ENCODE measurements around the gene GRAMD1B. TPM values are rescaled to one million over a fixed set of nuclear protein-coding genes. Genes with fewer than 3 reads are reported as not detected.
"Not testable (repeated sequence)": the region's sequence is repeated elsewhere in the genome, so short reads cannot be mapped to it uniquely, and the experiment has no call there.

The GRAMD1B gene
- total and polyA plus RNA-seq, 5 experiments from 2014 or later = 0.76 to 10.7 (median 1.3) TPM

GRCh38 chr11:123513309-123513708, 83.2 kb downstream of the GRAMD1B start:
- ATAC-seq, H3K9me3 Mint-ChIP-seq, DNase-seq, POLR2A ChIA-PET, H3K27ac Mint-ChIP-seq, H3K36me3 Mint-ChIP-seq, H3K4me3 Mint-ChIP-seq, H3K27me3 Mint-ChIP-seq: not testable (repeated sequence)
- peaks cover 0 to 11% (median 6%) of the 10 kb centered on the region in 4 donors for H3K4me1 Mint-ChIP-seq

GRCh38 chr11:123516238-123516637, 86.2 kb downstream of the GRAMD1B start:
- Mint-ChIP-seq H3K27me3 (peaks cover 0 to 6% (median 0%) of the 10 kb centered on the region in 5 donors), H3K36me3 (peaks cover 0 to 4% (median 1%) of the 10 kb centered on the region in 3 donors), H3K9me3 (peaks cover 0 to 6% (median 0%) of the 10 kb centered on the region in 9 donors), H3K4me1 (peaks cover 0 to 11% (median 3%) of the 10 kb centered on the region in 4 donors), H3K27ac (no peak overlapping the region), H3K4me3 (no peak overlapping the region)
- ATAC-seq (no peak), DNase-seq (no peak)
- POLR2A ChIA-PET = no interaction called here

- DNase-seq (no peak), ATAC-seq (no peak)
- peaks cover 0 to 11% (median 2%) of the 10 kb centered on the region in 4 donors for H3K4me1 Mint-ChIP-seq
- H3K9me3 Mint-ChIP-seq = peaks cover 0 to 9% (median 0%) of the 10 kb centered on the region in 9 donors
- POLR2A ChIA-PET = no interaction called here
- peak overlapping the region in 1 of 10 donors; percentile 34 for H3K4me3 Mint-ChIP-seq
- H3K36me3 Mint-ChIP-seq = peaks cover 0 to 6% (median 5%) of the 10 kb centered on the region in 3 donors
- H3K27ac Mint-ChIP-seq = no peak overlapping the region
- peaks cover 0 to 5% (median 0%) of the 10 kb centered on the region in 5 donors for H3K27me3 Mint-ChIP-seq
These were observed 87.7 kb downstream of the GRAMD1B start for GRCh38 chr11:123517559-123518364.

- Mint-ChIP-seq H3K36me3 (peaks cover 0 to 6% (median 5%) of the 10 kb centered on the region in 3 donors), H3K27me3 (peaks cover 0 to 5% (median 0%) of the 10 kb centered on the region in 5 donors), H3K9me3 (peaks cover 0 to 9% (median 0%) of the 10 kb centered on the region in 9 donors), H3K4me3 (peak overlapping the region in 1 of 10 donors; percentile 34), H3K4me1 (peaks cover 0 to 11% (median 2%) of the 10 kb centered on the region in 4 donors), H3K27ac (no peak overlapping the region)
- no peak for DNase-seq
- ATAC-seq = no peak
- POLR2A ChIA-PET = no interaction called here
These were observed 88.5 kb downstream of the GRAMD1B start for GRCh38 chr11:123518496-123519054.

GRCh38 chr11:123519055-123519796, 89.2 kb downstream of the GRAMD1B start:
- Mint-ChIP-seq H3K9me3 (peaks cover 0 to 9% (median 0%) of the 10 kb centered on the region in 9 donors), H3K4me1 (peaks cover 0 to 11% (median 2%) of the 10 kb centered on the region in 4 donors), H3K36me3 (peaks cover 0 to 6% (median 5%) of the 10 kb centered on the region in 3 donors), H3K27me3 (peaks cover 0 to 5% (median 0%) of the 10 kb centered on the region in 5 donors), H3K4me3 (no peak overlapping the region), H3K27ac (no peak overlapping the region)
- POLR2A ChIA-PET = no interaction called here
- ATAC-seq (no peak), DNase-seq (no peak)

GRCh38 chr11:123519797-123520193, 89.7 kb downstream of the GRAMD1B start:
- Mint-ChIP-seq H3K4me1 (peaks cover 0 to 11% (median 2%) of the 10 kb centered on the region in 4 donors), H3K36me3 (peaks cover 0 to 6% (median 5%) of the 10 kb centered on the region in 3 donors), H3K4me3 (no peak overlapping the region), H3K9me3 (peaks cover 0 to 9% (median 0%) of the 10 kb centered on the region in 9 donors), H3K27me3 (peaks cover 0 to 5% (median 0%) of the 10 kb centered on the region in 5 donors), H3K27ac (no peak overlapping the region)
- POLR2A ChIA-PET = no interaction called here
- ATAC-seq (no peak), DNase-seq (no peak)

- DNase-seq, ATAC-seq, H3K27me3 Mint-ChIP-seq, H3K4me3 Mint-ChIP-seq, POLR2A ChIA-PET, H3K36me3 Mint-ChIP-seq, H3K27ac Mint-ChIP-seq, H3K9me3 Mint-ChIP-seq: not testable (repeated sequence)
- peaks cover 0 to 11% (median under 1%) of the 10 kb centered on the region in 4 donors for H3K4me1 Mint-ChIP-seq
These were observed 90.4 kb downstream of the GRAMD1B start for GRCh38 chr11:123520476-123520875.

GRCh38 chr11:123521001-123521400, 90.9 kb downstream of the GRAMD1B start:
- Mint-ChIP-seq H3K4me1 (peaks cover 0 to 11% (median under 1%) of the 10 kb centered on the region in 4 donors), H3K4me3 (no peak overlapping the region)

GRCh38 chr11:123521930-123522329, 91.9 kb downstream of the GRAMD1B start:
- no peak for ATAC-seq
- Mint-ChIP-seq H3K27ac (no peak overlapping the region), H3K4me3 (no peak overlapping the region), H3K27me3 (peaks cover 0 to 5% (median 0%) of the 10 kb centered on the region in 5 donors), H3K9me3 (peaks cover 0 to 9% (median 0%) of the 10 kb centered on the region in 9 donors), H3K4me1 (peaks cover 0 to 11% (median under 1%) of the 10 kb centered on the region in 4 donors), H3K36me3 (peaks cover 0 to 5% (median 4%) of the 10 kb centered on the region in 3 donors)
- no peak for DNase-seq
- POLR2A ChIA-PET = no interaction called here

More at GRCh38 chr11:123521001-123521400, 90.9 kb downstream of the GRAMD1B start:
- Mint-ChIP-seq H3K27me3 (peaks cover 0 to 5% (median 0%) of the 10 kb centered on the region in 5 donors), H3K27ac (no peak overlapping the region), H3K9me3 (peaks cover 0 to 9% (median 0%) of the 10 kb centered on the region in 9 donors), H3K36me3 (peaks cover 0 to 5% (median 4%) of the 10 kb centered on the region in 3 donors)
- DNase-seq (no peak), ATAC-seq (no peak)
- POLR2A ChIA-PET = no interaction called here

- Mint-ChIP-seq H3K27me3 (peaks cover 0 to 4% (median 0%) of the 10 kb centered on the region in 5 donors), H3K4me1 (no peaks in the 10 kb centered on the region), H3K36me3 (peaks cover 0 to 5% (median 4%) of the 10 kb centered on the region in 3 donors), H3K9me3 (peaks cover 0 to 9% (median 0%) of the 10 kb centered on the region in 9 donors), H3K4me3 (no peak overlapping the region), H3K27ac (no peak overlapping the region)
- no peak for ATAC-seq
- POLR2A ChIA-PET = no interaction called here
- DNase-seq = no peak
These were observed 93.5 kb downstream of the GRAMD1B start for GRCh38 chr11:123523539-123523938.

GRCh38 chr11:123525097-123525496, 95.0 kb downstream of the GRAMD1B start:
- peaks cover 0 to 5% (median 4%) of the 10 kb centered on the region in 3 donors for H3K36me3 Mint-ChIP-seq

GRCh38 chr11:123525511-123525918, 95.4 kb downstream of the GRAMD1B start:
- no peak overlapping the region for H3K4me3 Mint-ChIP-seq
- H3K27ac Mint-ChIP-seq = no peak overlapping the region
- DNase-seq (no peak), ATAC-seq (no peak)
- H3K27me3 Mint-ChIP-seq = peaks cover 0 to 1% (median 0%) of the 10 kb centered on the region in 5 donors
- no peaks in the 10 kb centered on the region for H3K4me1 Mint-ChIP-seq
- POLR2A ChIA-PET = no interaction called here
- peaks cover 0 to 9% (median 0%) of the 10 kb centered on the region in 9 donors for H3K9me3 Mint-ChIP-seq
- peaks cover 0 to 5% (median 4%) of the 10 kb centered on the region in 3 donors for H3K36me3 Mint-ChIP-seq

More at GRCh38 chr11:123525097-123525496, 95.0 kb downstream of the GRAMD1B start:
- POLR2A ChIA-PET = no interaction called here
- no peak overlapping the region for H3K4me3 Mint-ChIP-seq
- H3K9me3 Mint-ChIP-seq = peaks cover 0 to 9% (median 0%) of the 10 kb centered on the region in 9 donors
- ATAC-seq (no peak), DNase-seq (no peak)
- H3K27ac Mint-ChIP-seq = peak overlapping the region in 1 of 10 donors; percentile 62
- H3K27me3 Mint-ChIP-seq = peaks cover 0 to 1% (median 0%) of the 10 kb centered on the region in 5 donors
- H3K4me1 Mint-ChIP-seq = no peaks in the 10 kb centered on the region

Data from naive thymus-derived CD8-positive, alpha-beta T cell (primary cell).